Kasumi-1 (cell line): ENCODE results near the gene CITED1.
"Not testable (repeated sequence)": the region's sequence is repeated elsewhere in the genome, so short reads cannot be mapped to it uniquely, and the experiment has no call there.

Experiments used
- DNase-seq, 2 experiments: peaks; one replicate each; lab custom pipeline; 2025; lab: John Stamatoyannopoulos, UW

Gene CITED1

GRCh38 chrX:72305286-72306084, at the start of gene CITED1:
Gene CITED1 (minus strand): TSS chrX:72305914. CDS start chrX:72302869, 3,045 bp downstream.
- no peak for DNase-seq

GRCh38 chrX:72352786-72353185, 47.1 kb upstream of the CITED1 start:
- DNase-seq = no peak

GRCh38 chrX:72351606-72352334, 46.1 kb upstream of the CITED1 start:
- DNase-seq = no peak

GRCh38 chrX:72349190-72349589, 43.5 kb upstream of the CITED1 start:
- DNase-seq = no peak

GRCh38 chrX:72348247-72348979, 42.7 kb upstream of the CITED1 start:
- no peak for DNase-seq

GRCh38 chrX:72347366-72347765, 41.7 kb upstream of the CITED1 start:
- DNase-seq = no peak

- no peak for DNase-seq
Observed at GRCh38 chrX:72346302-72346949, 40.7 kb upstream of the CITED1 start.

- DNase-seq = no peak
Observed at GRCh38 chrX:72340626-72341025, 34.9 kb upstream of the CITED1 start.

GRCh38 chrX:72340041-72340440, 34.3 kb upstream of the CITED1 start:
- DNase-seq = no peak

- DNase-seq = no peak
Observed at GRCh38 chrX:72330131-72330530, 24.4 kb upstream of the CITED1 start.

GRCh38 chrX:72326605-72327300, 21.0 kb upstream of the CITED1 start:
- no peak for DNase-seq

- DNase-seq = not testable (repeated sequence)
Observed at GRCh38 chrX:72319651-72320050, 13.9 kb upstream of the CITED1 start.

- no peak for DNase-seq
Observed at GRCh38 chrX:72317139-72317538, 11.4 kb upstream of the CITED1 start.

- DNase-seq = no peak
Observed at GRCh38 chrX:72316408-72317110, 10.8 kb upstream of the CITED1 start.

- no peak for DNase-seq
Observed at GRCh38 chrX:72314881-72315280, 9.2 kb upstream of the CITED1 start.

GRCh38 chrX:72313707-72314641, 8.3 kb upstream of the CITED1 start:
- DNase-seq = no peak

GRCh38 chrX:72312311-72312940, 6.7 kb upstream of the CITED1 start:
- no peak for DNase-seq

GRCh38 chrX:72309297-72310071, 3.8 kb upstream of the CITED1 start:
- peak; percentile 7 to 8 for DNase-seq
